HG02588 (cell line): ENCODE data around the gene BMPR1B.

ENCODE experiments used
- ATAC-seq: cut with Tn5 transposase; IDR thresholded peaks from one replicate; pipeline ENCODE4 v1.9.1; 2021; ENCODE audit warnings: mild to moderate bottlenecking, moderate library complexity; ENCODE audit not compliant: unreplicated experiment

Gene BMPR1B

GRCh38 chr4:95080969-95081368, 323.2 kb downstream of the BMPR1B start:
- no peak for ATAC-seq

- ATAC-seq = no peak
Observed at GRCh38 chr4:95084584-95084983, 326.8 kb downstream of the BMPR1B start.

GRCh38 chr4:95085124-95085833, 327.5 kb downstream of the BMPR1B start:
- ATAC-seq = no peak

GRCh38 chr4:95086551-95086950, 328.8 kb downstream of the BMPR1B start:
- ATAC-seq = no peak

GRCh38 chr4:95087657-95088455, 330.1 kb downstream of the BMPR1B start:
- no peak for ATAC-seq

- ATAC-seq = no peak
Observed at GRCh38 chr4:95091272-95091671, 333.5 kb downstream of the BMPR1B start.

- ATAC-seq = no peak
Observed at GRCh38 chr4:95092766-95093165, 335.0 kb downstream of the BMPR1B start.

- no peak for ATAC-seq
Observed at GRCh38 chr4:95093460-95093859, 335.7 kb downstream of the BMPR1B start.

GRCh38 chr4:95093936-95094929, 336.5 kb downstream of the BMPR1B start:
- no peak for ATAC-seq

- ATAC-seq = no peak
Observed at GRCh38 chr4:95095348-95095974, 337.7 kb downstream of the BMPR1B start.

GRCh38 chr4:95102162-95102790, 344.5 kb downstream of the BMPR1B start:
- ATAC-seq = no peak

GRCh38 chr4:95105112-95105511, 347.4 kb downstream of the BMPR1B start:
- no peak for ATAC-seq

GRCh38 chr4:95105983-95106382, 348.2 kb downstream of the BMPR1B start:
- no peak for ATAC-seq

GRCh38 chr4:95106408-95106928, 348.7 kb downstream of the BMPR1B start:
- ATAC-seq = no peak

GRCh38 chr4:95107004-95107403, 349.2 kb downstream of the BMPR1B start:
- ATAC-seq = no peak

GRCh38 chr4:95107635-95108034, 349.9 kb downstream of the BMPR1B start:
- no peak for ATAC-seq

GRCh38 chr4:95108883-95109421, 351.2 kb downstream of the BMPR1B start:
- no peak for ATAC-seq

- ATAC-seq = no peak
Observed at GRCh38 chr4:95114521-95114920, 356.8 kb downstream of the BMPR1B start.

- no peak for ATAC-seq
Observed at GRCh38 chr4:95118497-95118896, 360.7 kb downstream of the BMPR1B start.

- ATAC-seq = no peak
Observed at GRCh38 chr4:95120456-95120855, 362.7 kb downstream of the BMPR1B start.
